Measurements from ENCODE around the gene POU2F2.

POU2F2 gene

GRCh38 chr19:42132030-42132628 is at the start of gene POU2F2:
Gene POU2F2 (minus strand): TSS chr19:42132446. CDS start chr19:42132411, 35 bp downstream.
- DNase-seq (ENCODE audit: low read depth in 2 of 2), result peak; percentile 91

- DNase-seq (ENCODE audit: low read depth in 2 of 2), result no peak
Measured at GRCh38 chr19:42178791-42179674, 46.8 kb upstream of the POU2F2 start.

- DNase-seq (ENCODE audit: low read depth in 2 of 2), result no peak
Measured at GRCh38 chr19:42177686-42178019, 45.4 kb upstream of the POU2F2 start.

- peak; percentile 40 to 60 for DNase-seq (ENCODE audit: low read depth in 2 of 2)
Measured at GRCh38 chr19:42176990-42177685, 44.9 kb upstream of the POU2F2 start.

GRCh38 chr19:42176649-42176989 is 44.4 kb upstream of the POU2F2 start:
- no peak for DNase-seq (ENCODE audit: low read depth in 2 of 2)

GRCh38 chr19:42175952-42176648 is 43.9 kb upstream of the POU2F2 start:
- no peak for DNase-seq (ENCODE audit: low read depth in 2 of 2)

GRCh38 chr19:42174958-42175734 is 42.9 kb upstream of the POU2F2 start:
- DNase-seq (ENCODE audit: low read depth in 2 of 2), result no peak

- no peak for DNase-seq (ENCODE audit: low read depth in 2 of 2)
Measured at GRCh38 chr19:42174188-42174587, 41.9 kb upstream of the POU2F2 start.

- no peak for DNase-seq (ENCODE audit: low read depth in 2 of 2)
Measured at GRCh38 chr19:42173695-42174094, 41.4 kb upstream of the POU2F2 start.

GRCh38 chr19:42172261-42172660 is 40.0 kb upstream of the POU2F2 start:
- no peak for DNase-seq (ENCODE audit: low read depth in 2 of 2)

GRCh38 chr19:42170715-42171114 is 38.5 kb upstream of the POU2F2 start:
- DNase-seq (ENCODE audit: low read depth in 2 of 2), result no peak

- DNase-seq (ENCODE audit: low read depth in 2 of 2), result no peak
Measured at GRCh38 chr19:42169486-42170413, 37.5 kb upstream of the POU2F2 start.

- no peak for DNase-seq (ENCODE audit: low read depth in 2 of 2)
Measured at GRCh38 chr19:42168206-42168605, 36.0 kb upstream of the POU2F2 start.

- DNase-seq (ENCODE audit: low read depth in 2 of 2), result no peak
Measured at GRCh38 chr19:42166316-42166715, 34.1 kb upstream of the POU2F2 start.

GRCh38 chr19:42165146-42165545 is 32.9 kb upstream of the POU2F2 start:
- DNase-seq (ENCODE audit: low read depth in 2 of 2), result no peak

- no peak for DNase-seq (ENCODE audit: low read depth in 2 of 2)
Measured at GRCh38 chr19:42161616-42162263, 29.5 kb upstream of the POU2F2 start.

GRCh38 chr19:42159942-42160341 is 27.7 kb upstream of the POU2F2 start:
- DNase-seq (ENCODE audit: low read depth in 2 of 2), result no peak

- DNase-seq (ENCODE audit: low read depth in 2 of 2), result no peak
Measured at GRCh38 chr19:42158926-42159325, 26.7 kb upstream of the POU2F2 start.

GRCh38 chr19:42156571-42156970 is 24.3 kb upstream of the POU2F2 start:
- DNase-seq (ENCODE audit: low read depth in 2 of 2), result no peak

GRCh38 chr19:42155796-42156195 is 23.6 kb upstream of the POU2F2 start:
- DNase-seq (ENCODE audit: low read depth in 2 of 2), result no peak
